Activated CD8-positive, alpha-beta memory T cell treated with anti-CD3 and anti-CD28 coated beads for 4 hours (primary cell): ENCODE results near the gene CLSTN1.
A peak's percentile ranks its signal among the peaks of the same experiment; 100 is the strongest.
"Not testable (repeated sequence)": the region's sequence is repeated elsewhere in the genome, so short reads cannot be mapped to it uniquely, and the experiment has no call there.

Source experiments
- DNase-seq, 2 donors: peaks; one replicate each; pipeline ENCODE4 v3.0.0-alpha.2; 2020; ENCODE audit warnings: low read depth in 2 of 2

CLSTN1 gene

DNA sequence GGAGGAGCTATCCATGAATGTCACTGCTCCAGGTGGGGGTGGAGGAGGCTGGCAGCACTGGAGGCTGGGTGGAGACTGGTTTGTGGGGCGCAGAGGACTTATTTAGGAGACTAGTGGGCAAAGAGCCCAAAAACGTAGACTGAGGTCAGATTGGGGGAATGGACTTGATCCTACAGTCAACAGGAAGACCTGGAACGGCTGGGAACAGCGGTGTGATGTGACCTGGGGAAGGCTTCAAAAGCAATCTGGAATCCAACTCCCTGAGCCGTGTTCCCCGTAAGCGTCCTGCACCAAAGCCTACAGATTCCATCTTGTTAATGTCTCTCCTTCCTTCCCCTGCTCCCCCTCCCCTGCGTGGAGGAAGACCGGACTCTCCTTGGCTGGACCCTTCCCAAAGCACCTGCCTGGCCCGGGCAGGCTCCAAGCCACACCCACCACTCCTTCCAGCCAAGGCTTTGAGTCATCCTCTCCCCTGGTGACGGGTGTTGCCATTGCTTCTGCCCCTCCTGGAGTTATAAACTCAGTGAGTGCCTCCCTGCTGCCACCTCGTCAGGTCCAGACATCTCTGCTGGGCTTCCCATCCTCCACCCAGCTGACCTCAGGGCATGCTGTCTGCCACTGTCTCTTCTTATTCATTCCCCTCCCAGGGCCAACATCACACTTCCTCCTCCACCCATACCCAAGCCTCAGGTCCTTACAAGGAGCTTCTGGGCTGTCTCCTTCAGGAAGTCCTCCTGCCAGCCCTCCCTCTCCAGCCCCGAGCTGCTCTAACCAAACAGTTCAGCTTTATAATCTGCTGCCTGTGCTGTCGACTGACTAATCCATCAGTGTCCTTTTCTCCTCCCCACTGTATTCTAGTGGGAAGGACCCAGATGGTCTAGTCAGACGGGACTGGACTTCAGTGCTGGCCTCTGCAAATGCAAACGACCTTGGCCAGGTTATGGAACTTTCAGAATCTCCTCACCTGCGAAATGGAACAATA, 1.6 kb upstream of the CLSTN1 start:
- peak in 1 of 2 donors; percentile 20 for DNase-seq

DNA sequence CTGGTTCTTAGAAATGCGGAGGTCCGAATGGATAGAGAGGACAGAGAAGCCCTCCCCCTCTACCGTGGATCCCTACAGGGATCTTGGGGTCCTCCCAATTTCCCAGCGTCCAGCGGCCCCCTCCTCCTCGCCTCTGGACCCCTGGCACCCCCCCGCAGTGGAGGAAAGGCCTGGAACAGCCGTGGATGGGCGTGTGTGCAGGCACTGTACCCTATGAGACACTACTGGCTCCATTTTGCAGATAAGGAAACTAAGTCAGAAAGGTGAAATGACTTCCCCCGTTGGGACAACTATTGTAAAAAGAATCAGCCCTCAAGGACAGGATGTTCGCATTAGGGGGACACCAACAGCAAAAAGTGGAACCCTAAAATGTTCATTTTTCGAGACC, 931 bp upstream of the CLSTN1 start:
- DNase-seq, result no peak

GRCh38 chr1:9823693-9823942, 147 bp downstream of the CLSTN1 start:
- no peak for DNase-seq

- DNase-seq, result no peak
Measured at GRCh38 chr1:9822897-9823692, 670 bp downstream of the CLSTN1 start.

DNA sequence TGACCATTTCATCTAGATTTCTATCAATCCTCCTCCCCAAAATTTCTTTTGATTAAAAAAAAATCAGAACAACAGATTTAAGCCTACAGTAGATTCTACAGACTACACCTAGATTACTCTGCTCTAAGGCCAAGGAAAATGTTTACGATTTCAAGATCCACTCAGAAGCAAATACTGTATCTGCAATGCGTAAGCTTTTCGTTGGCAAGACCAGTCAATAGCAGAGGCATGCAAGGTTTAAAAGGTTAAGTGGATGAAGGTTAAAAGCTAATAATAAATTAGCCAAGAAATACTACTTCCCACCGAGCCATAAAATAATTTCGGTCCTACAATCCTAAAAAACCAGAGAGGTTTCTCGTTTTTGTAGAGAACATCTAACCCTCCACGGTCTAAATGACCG, 1.3 kb downstream of the CLSTN1 start:
- DNase-seq, result no peak

DNA sequence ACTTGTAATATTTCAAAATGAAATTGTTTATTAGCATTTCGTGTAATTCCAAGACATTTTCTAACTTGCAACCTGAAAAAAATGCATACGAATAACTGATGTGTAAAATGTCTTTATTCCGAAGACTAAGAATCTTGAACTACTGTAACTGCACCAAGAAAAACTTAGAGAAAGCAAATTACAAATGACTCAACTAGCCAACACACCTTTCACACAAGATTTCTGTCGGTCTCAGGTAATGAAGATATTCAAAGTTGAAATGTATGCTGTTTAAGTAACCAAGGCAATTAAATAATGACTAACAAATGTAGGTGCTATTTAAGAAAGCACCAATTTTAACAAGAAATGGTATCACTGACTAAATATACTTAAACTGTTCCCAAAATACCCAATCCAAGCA, 2.1 kb downstream of the CLSTN1 start:
- no peak for DNase-seq

GRCh38 chr1:9820521-9820920, 3.2 kb downstream of the CLSTN1 start:
- no peak for DNase-seq

GRCh38 chr1:9817734-9818133, 6.0 kb downstream of the CLSTN1 start:
- no peak for DNase-seq

DNA sequence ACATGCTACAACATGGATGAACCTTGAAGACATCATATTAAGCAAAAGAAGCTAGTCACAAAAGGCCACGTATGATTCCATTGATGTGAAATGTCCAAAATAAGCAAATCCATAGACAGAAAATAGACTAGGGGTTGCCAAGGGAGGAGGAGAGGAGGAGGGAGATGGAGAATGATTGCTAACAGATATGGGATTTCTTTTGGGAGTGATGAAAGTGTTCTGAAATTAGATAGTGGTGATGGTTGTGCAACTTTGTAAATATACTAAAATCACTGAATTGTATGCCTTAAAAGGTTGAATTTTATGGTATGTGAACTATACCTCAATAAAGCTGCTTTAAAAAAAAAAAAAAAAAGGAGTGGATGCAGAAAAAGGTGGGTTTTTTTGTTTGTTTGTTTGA, 7.6 kb downstream of the CLSTN1 start:
- DNase-seq, result no peak

- DNase-seq, result no peak
Measured at GRCh38 chr1:9815150-9815549, 8.6 kb downstream of the CLSTN1 start.

GRCh38 chr1:9814619-9815018, 9.1 kb downstream of the CLSTN1 start:
- no peak for DNase-seq

- DNase-seq, result no peak
Measured at GRCh38 chr1:9811239-9811966, 12.4 kb downstream of the CLSTN1 start.

GRCh38 chr1:9809100-9809510, 14.7 kb downstream of the CLSTN1 start:
- DNase-seq, result no peak

DNA sequence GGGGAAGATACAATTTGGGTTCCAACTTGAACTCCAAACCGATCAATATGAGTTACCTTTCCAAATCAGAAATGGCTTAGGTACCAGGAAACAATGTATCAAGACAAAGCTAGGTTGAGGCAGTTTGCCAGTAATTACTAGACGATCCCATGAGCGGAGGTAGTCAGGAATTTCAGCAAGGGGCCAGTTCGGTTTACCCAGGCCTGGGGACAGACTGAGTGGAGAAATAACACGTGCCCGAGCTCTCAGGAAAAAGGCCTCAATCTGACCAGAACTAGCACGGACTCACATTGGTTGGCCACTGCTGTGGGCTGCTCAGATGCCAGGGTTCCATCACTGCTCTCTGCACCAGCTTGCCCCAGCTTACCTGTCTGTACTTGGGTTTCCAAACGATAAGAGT, 15.3 kb downstream of the CLSTN1 start:
- DNase-seq, result no peak

DNA sequence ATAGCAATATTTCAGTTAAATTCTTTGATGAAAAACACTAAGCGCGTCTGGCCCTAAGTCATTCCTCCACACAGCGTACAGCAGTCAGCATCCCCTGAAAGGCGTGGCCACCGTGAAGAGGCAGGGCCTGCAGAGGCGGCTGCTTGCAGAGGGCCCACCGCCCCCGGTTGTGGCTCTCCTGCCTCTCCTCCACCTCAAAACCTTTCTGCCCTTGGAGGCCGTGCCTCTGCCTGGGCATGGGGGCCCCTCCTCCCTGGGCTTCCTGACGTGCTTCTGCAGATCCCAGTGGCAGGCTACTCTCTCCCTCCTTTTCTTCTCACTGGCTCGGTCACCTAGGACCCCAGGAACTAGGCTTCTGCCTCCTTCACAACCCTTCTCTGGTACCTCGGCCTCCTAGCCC, 16.2 kb downstream of the CLSTN1 start:
- DNase-seq, result no peak

GRCh38 chr1:9805972-9806371, 17.8 kb downstream of the CLSTN1 start:
- DNase-seq, result not testable (repeated sequence)

DNA sequence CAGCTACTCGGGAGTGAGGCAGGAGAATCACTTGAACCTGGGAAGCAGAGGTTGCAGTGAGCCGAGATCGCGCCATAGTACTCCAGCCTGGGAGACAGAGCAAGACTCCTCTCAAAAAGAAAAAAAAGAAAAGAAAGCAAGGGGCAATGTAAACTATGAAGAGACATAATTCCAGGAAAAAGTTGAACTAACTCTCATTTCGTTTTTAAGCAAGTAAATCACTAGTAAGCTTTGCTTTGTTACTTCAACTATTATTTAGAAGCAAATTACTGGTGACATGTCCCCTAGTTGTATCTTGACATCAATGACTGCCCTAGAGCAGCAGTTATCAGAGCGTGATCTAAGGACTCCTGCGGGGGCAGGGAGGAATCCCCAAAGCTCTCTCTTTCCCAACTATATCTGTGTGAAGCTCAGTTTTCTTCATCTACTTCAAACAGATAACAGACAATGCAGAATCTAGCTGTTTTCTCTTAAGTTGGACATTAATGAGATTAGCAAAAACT, 18.7 kb downstream of the CLSTN1 start:
- no peak for DNase-seq

DNA sequence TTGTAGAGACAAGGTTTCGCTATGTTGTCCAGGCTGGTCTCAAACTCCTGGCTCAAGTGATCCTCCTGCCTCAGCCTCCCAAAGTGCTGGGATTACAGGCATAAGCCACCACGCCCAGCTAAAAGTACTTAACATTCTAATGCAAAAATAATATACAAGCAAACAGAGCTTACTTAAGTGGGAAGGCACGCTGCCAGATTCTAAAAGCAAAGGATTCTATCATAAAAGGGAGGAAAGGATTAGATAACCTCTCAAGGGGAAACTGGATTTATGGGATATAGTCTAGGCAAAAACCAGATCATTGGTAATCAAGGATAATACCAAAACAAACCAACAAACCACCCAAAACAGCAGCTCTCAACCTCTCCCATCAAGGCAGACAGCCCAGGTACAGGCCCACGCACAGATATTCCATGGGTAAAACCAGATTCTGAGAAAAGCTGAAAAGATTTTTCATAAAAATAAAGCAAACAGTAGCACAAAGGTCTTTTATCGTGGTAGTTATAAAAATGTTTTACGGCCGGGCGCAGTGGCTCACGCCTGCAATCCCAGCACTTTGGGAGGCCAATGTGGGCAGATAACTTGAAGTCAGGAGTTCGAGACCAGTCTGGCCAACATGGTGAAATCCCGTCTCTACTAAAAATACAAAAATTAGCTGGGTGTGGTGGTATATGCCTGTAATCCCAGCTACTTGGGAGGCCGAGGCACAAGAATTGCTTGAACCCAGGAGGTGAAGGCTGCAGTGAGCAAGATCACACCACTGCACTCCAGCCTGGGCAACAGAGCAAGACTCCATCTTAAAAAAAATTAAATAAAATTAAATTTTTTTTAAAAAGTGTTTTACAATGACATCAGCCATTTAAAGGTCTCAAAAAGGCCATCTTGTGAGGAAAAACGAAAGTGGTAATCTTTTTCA, 20.5 kb downstream of the CLSTN1 start:
- not testable (repeated sequence) for DNase-seq

DNA sequence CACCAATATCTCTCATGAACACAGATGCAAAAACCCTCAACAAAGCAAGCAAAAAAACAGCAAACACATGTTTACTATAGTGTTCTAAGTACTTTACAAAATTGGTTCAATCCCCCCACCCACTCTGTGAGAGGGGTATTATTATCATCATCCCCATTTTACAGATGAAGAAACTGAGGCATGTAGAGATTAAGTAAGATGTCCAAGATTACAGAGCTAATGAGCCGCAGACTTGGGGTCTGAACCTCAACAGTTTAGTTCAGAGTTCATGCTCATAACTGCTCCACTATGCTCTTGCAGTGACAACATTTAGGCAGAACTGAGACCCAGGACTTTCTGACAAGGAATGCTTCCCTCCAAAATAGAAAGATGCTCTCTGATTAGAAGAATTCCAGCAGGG, 21.9 kb downstream of the CLSTN1 start:
- DNase-seq, result no peak

DNA sequence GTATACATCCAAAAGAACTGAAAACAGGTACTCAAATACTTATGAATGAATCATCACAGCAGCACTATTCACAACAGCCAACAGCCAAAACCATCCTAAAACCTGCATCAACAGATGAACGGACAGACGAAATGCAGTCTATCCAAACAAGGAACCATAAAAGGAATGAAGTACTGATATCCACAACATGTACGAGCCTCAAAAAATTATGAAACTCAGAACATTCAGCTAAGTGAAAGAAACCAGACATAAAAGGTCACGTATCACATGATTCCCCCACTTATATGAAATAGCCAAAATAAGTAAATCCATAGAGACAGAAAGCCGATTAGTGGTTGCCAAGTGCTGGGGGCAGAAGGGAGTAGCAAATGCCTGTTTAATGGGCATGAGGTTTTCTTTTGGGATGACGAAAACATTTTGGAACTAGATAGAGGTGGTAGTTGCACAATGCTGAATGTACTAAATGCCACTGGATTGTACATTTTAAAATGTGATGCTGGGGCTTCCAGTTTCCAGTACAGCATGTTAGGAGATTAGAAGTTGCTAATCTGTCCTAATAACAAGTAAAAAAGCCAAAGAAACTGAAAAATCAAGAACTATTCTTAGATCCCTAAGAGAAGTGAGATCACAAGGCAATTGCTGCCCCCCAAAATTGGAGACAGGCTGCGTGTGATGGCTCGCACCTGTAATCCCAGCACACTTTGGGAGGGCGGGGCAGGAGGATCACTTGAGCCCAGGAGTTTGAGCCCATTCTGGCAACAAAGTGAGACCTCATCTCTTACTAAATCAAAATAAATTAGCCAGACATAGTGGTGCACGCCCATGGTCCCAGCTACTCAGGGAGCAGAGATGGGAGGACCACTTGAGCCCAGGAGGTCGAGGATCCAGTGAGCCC, 25.3 kb downstream of the CLSTN1 start:
- no peak for DNase-seq
